Chondrocyte (in vitro differentiated cells): ENCODE measurements around the gene MEGF6. TPM values are rescaled to one million over a fixed set of nuclear protein-coding genes. Genes with fewer than 3 reads are reported as not detected.
"Not testable (repeated sequence)": the region's sequence is repeated elsewhere in the genome, so short reads cannot be mapped to it uniquely, and the experiment has no call there.

Experiments
- DNase-seq: peaks from one replicate; pipeline ENCODE4 v3.0.0; 2021; ENCODE audit warnings: mixed read lengths, low spot score
- H3K27ac Mint-ChIP-seq: one replicate; pipeline ENCODE4 v1.8.0; 2021; ENCODE audit warnings: mild to moderate bottlenecking, moderate library complexity, mixed read lengths; ENCODE audit not compliant: unreplicated experiment
- H3K27me3 Mint-ChIP-seq: 2 replicates; pipeline ENCODE4 v1.8.0; 2021; ENCODE audit warnings: low read depth, mixed read lengths
- H3K36me3 Mint-ChIP-seq: 2 replicates; pipeline ENCODE4 v1.8.0; 2021; ENCODE audit warnings: low read depth, mixed read lengths
- H3K4me1 Mint-ChIP-seq: 2 replicates; pipeline ENCODE4 v1.8.0; 2021; ENCODE audit warnings: low read depth, mild to moderate bottlenecking, mixed read lengths
- H3K4me3 Mint-ChIP-seq: one replicate; pipeline ENCODE4 v1.8.0; 2021; ENCODE audit warnings: mild to moderate bottlenecking, moderate library complexity, mixed read lengths; ENCODE audit not compliant: unreplicated experiment
- H3K9me3 Mint-ChIP-seq: 2 replicates; pipeline ENCODE4 v1.8.0; 2021; ENCODE audit warnings: low read depth, mixed read lengths
- total RNA-seq: library from RNA; stranded (reverse); gene quantifications from 3 replicates; pipeline ENCODE4 v1.2.1, GENCODE V29; 2021
- TF ChIP-seq, protein P1 (sequence below): fragments of 200-600 bp; sonication (generic); IDR thresholded peaks from 2 replicates; pipeline ENCODE4 v1.5.0; 2021; ENCODE audit warnings: antibody characterized with exemption, mild to moderate bottlenecking, moderate library complexity

Gene MEGF6
- total RNA-seq, 1 donor from 2014 or later: 328 TPM

DNA sequence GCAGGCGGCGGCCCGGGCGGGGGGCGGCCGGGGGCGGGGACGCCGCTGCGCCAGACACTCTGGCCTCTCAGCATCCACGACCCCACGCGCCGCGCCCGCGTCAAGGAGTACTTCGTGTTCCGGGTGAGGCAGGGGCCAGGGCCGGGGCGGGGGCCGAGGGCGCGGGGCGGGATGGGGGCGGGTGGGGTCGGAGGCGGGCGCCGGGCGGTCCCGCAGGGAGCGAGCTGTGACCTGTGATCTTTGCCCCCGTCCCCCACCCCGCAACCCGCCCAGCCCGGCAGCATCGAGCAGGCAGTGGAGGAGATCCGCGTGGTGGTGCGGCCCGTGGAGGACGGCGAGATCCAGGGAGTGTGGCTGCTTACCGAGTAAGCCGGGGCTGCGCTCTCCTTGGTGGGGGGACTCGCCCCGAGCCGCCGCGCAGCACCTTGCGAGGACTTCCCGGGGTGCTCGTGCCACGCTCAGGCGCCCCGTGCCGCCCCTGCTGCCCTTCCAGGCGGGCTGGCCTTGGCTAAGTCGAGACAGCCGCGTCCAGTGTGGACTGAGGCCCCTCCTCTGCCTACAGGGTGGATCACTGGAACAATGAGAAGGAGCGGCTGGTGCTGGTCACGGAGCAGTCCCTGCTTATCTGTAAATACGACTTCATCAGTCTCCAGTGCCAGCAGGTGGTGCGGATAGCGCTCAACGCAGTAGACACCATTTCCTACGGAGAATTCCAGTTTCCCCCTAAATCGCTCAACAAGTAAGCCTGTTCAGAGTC lies 14.0 kb upstream of the MEGF6 start:
- Mint-ChIP-seq H3K9me3 (no peaks in the 10 kb centered on the region), H3K27me3 (no peaks in the 10 kb centered on the region), H3K36me3 (peaks cover 9% of the 10 kb centered on the region), H3K27ac (no peak overlapping the region), H3K4me1 (peaks cover 33% of the 10 kb centered on the region), H3K4me3 (peak overlapping the region; percentile 92)
- peak; percentile 79 for DNase-seq
- TF ChIP-seq, protein P1, sequence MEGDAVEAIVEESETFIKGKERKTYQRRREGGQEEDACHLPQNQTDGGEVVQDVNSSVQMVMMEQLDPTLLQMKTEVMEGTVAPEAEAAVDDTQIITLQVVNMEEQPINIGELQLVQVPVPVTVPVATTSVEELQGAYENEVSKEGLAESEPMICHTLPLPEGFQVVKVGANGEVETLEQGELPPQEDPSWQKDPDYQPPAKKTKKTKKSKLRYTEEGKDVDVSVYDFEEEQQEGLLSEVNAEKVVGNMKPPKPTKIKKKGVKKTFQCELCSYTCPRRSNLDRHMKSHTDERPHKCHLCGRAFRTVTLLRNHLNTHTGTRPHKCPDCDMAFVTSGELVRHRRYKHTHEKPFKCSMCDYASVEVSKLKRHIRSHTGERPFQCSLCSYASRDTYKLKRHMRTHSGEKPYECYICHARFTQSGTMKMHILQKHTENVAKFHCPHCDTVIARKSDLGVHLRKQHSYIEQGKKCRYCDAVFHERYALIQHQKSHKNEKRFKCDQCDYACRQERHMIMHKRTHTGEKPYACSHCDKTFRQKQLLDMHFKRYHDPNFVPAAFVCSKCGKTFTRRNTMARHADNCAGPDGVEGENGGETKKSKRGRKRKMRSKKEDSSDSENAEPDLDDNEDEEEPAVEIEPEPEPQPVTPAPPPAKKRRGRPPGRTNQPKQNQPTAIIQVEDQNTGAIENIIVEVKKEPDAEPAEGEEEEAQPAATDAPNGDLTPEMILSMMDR: no peak

DNA sequence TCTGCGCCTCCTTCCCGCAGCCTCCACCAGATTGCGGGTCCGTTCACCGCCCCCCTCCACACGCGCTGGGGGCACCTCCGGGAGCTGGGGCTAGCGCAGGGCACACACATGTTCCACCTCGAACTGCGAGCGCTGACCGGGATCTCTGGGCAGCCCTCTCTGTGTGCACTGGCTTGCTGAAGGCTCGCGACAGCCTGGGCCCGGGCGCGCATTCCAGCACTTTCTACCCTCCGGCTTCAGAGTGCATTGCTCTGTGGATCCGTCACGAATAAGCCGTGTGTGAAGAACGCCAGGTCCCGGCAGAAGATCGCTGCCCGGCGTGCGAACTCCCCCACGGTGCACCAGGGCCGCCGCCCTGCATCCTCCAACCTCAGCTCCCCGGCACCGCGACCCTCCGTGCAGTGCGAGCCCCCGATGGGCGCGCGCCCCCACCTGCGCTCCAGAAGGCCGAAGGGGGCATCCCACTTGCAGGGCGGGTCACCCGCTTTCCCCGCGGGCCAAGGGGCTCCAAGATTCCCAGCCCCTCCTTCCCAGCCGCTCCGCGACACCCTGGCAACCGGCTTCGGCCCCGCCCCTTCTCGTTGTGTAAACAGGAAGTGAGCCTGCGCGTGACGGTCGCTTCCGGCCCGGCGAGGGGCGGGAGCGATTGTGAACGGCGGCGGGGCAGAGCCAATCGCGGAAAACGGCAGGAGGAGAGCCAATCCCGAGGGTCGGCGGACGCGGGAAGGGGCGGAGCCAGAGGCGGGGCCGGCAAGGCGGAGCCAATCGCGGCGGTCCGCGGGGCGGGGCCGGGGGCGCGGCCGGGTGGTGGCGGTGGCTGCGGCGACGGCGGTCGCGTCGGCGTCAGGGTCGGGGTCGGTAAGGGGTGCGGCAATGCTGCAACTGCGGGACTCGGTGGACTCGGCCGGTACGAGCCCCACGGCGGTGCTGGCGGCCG lies 13.2 kb upstream of the MEGF6 start, which contains the start of gene TPRG1L:
TPRG1L (plus strand) TSS at position 816 of the 937 bp plus-strand sequence; CDS start at position 874, 58 bp downstream.
- H3K36me3 Mint-ChIP-seq: peaks cover 9% of the 10 kb centered on the region
- no peaks in the 10 kb centered on the region for H3K9me3 Mint-ChIP-seq
- H3K27ac Mint-ChIP-seq: peak within 1 kb of the TSS; percentile 92
- peak within 1 kb of the TSS; percentile 92 for H3K4me3 Mint-ChIP-seq
- peaks cover 33% of the 10 kb centered on the region for H3K4me1 Mint-ChIP-seq
- H3K27me3 Mint-ChIP-seq: peaks cover 2% of the 10 kb centered on the region
- TF ChIP-seq, protein P1: peak; percentile 9
- DNase-seq: peak; percentile 99

DNA sequence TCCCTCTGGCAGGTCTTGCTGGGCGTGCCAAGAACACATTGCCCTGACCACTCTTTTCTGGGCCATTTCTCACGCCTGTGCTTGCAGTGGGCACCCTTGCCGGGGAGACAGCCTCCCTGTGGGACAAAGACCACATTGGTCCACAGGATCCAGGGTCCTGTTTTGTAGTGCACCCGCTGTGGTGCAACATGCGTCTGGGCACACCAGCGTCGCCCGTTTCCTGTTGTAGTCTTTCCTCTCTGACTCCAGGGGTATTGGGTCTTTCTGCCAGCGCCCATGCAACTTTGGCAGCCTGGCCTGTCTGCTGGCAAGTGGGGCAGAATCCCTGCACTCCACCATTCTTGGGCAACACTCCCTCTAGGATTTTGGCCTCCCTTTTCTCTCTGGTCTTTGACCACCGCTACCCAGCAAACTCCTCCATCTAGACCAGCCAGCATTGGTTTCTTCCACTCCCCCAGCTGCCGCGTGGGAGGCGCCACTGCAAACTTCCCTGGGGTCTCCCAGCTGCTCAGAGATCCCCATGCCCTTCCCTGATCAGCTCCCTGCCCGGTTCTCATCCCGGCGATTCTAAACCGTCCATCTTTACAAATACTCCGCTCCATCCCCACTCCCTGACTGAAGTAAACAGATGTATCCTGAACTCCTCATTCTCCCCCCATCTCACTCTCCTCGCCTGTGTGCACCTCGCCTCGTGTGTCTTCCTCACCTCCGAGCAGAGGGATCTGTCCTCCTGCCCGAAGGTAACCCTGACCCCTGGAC lies 12.3 kb upstream of the MEGF6 start:
- TF ChIP-seq, protein P1: no peak
- Mint-ChIP-seq H3K27me3 (peaks cover 2% of the 10 kb centered on the region), H3K27ac (peak overlapping the region; percentile 92), H3K9me3 (no peaks in the 10 kb centered on the region), H3K4me3 (peak overlapping the region; percentile 92), H3K4me1 (peaks cover 41% of the 10 kb centered on the region), H3K36me3 (peaks cover 5% of the 10 kb centered on the region)
- DNase-seq: no peak

DNA sequence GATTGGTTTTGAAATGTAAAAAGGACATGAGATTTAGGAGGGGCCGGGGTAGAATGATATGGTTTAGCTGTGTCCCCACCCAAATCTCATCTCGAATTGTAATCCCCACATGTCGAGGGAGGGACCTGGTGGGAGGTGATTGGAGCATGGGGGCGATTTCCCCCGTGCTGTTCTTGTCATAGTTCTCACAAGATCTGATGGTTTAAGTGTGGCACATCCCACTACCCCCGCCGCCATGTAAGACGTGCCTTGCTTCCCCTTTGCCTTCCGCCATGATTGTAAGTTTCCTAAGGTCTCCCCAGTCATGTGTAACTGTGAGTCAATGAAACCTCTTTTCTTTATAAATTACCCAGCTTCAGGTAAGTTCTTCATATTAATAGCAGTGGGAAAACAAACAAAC lies 10.8 kb upstream of the MEGF6 start:
- H3K9me3 Mint-ChIP-seq, H3K4me3 Mint-ChIP-seq, H3K27ac Mint-ChIP-seq, H3K36me3 Mint-ChIP-seq, H3K27me3 Mint-ChIP-seq, DNase-seq: not testable (repeated sequence)
- H3K4me1 Mint-ChIP-seq: peaks cover 41% of the 10 kb centered on the region

DNA sequence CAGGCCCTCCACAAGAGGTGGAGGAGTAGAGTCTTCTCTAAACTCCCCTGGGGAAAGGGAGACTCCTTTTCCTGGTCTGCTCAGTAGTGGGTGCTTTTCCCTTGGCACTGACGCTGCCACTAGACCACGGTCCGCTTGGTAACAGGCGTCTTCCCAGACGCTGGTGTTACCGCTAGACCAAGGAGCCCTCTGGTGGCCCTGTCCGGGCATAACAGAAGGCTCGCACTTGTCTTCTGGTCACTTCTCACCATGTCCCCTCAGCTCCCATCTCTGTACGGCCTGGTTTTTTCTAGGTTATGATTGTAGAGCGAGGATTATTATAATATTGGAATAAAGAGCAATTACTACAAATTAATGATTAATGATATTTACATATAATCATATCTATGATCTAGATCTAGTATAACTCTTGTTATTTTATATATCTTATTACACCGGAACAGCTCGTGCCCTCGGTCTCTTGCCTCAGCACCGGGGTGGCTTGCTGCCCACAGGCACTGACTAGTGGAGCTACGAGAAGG lies 9.9 kb upstream of the MEGF6 start:
- not testable (repeated sequence) for H3K4me3 Mint-ChIP-seq, DNase-seq, H3K9me3 Mint-ChIP-seq, H3K36me3 Mint-ChIP-seq, H3K27me3 Mint-ChIP-seq, H3K27ac Mint-ChIP-seq
- peaks cover 39% of the 10 kb centered on the region for H3K4me1 Mint-ChIP-seq
- TF ChIP-seq, protein P1: peak; percentile 78
